SJSA1 (cell line): ENCODE results near the gene RAPGEF4. TPM values are rescaled to one million over a fixed set of nuclear protein-coding genes. Genes with fewer than 3 reads are reported as not detected.
A peak's percentile ranks its signal among the peaks of the same experiment; 100 is the strongest.

Experiments
- DNase-seq, 2 experiments: peaks; one replicate each; pipeline ENCODE4 v3.0.0-alpha.2; 2015 to 2020; ENCODE audit warnings: low spot score in 2 of 2, low read depth in 1 of 2
- H3K27ac ChIP-seq: fragments of 250-450 bp; sonication (Bioruptor Pico); 2 replicates; pipeline ENCODE4 v1.5.1; 2020; ENCODE audit warnings: mild to moderate bottlenecking, moderate library complexity
- H3K27me3 ChIP-seq: fragments of 250-450 bp; sonication (Bioruptor Pico); replicated peaks from 2 replicates; pipeline ENCODE4 v1.5.1; 2020; ENCODE audit warnings: mild to moderate bottlenecking, moderate library complexity
- H3K36me3 ChIP-seq: fragments of 250-450 bp; sonication (Bioruptor Pico); 2 replicates; pipeline ENCODE4 v1.5.1; 2020; ENCODE audit warnings: mild to moderate bottlenecking
- H3K4me1 ChIP-seq: fragments of 250-450 bp; sonication (Bioruptor Pico); replicated peaks from 2 replicates; pipeline ENCODE4 v1.6.1; 2021; ENCODE audit warnings: mild to moderate bottlenecking
- H3K4me3 ChIP-seq: fragments of 250-450 bp; sonication (Bioruptor Pico); 2 replicates; pipeline ENCODE4 v1.5.1; 2020; ENCODE audit warnings: mild to moderate bottlenecking
- H3K9me3 ChIP-seq: fragments of 250-450 bp; sonication (Bioruptor Pico); replicated peaks from 2 replicates; pipeline ENCODE4 v1.5.1; 2020; ENCODE audit warnings: mild to moderate bottlenecking
- total RNA-seq: library from RNA; depleted of rRNA; stranded (reverse); fragments of >200 nt; shearing (Covaris generic); gene quantifications from 2 replicates; pipeline ENCODE4 v1.2.3, GENCODE V29; 2014

The RAPGEF4 gene
- total RNA-seq, 1 experiment from 2014 or later: 0.47 TPM

DNA sequence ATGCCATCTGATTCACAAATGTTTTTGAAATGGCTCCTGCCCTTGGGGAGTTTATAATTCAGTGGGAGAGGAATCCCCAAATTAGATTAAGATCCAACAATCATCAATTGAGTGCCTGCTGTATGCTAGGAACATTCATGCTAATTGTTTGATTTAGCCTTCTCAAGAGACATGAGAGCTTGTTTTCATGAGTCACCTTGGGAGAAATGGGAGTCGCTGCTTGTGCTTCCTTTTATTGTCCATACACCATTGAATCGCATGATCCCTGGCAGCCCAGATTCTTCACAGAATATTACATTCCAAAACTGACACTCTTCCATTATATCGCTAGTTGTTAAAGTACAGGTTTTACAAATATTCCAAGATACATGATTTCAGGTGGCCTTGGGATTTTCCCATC, 234.0 kb downstream of the RAPGEF4 start:
- no peak for DNase-seq
- Histone ChIP-seq H3K9me3 (no peaks in the 10 kb centered on the region), H3K27ac (no peak overlapping the region), H3K4me3 (no peak overlapping the region), H3K4me1 (peaks cover 22% of the 10 kb centered on the region), H3K36me3 (no peaks in the 10 kb centered on the region), H3K27me3 (no peaks in the 10 kb centered on the region)

DNA sequence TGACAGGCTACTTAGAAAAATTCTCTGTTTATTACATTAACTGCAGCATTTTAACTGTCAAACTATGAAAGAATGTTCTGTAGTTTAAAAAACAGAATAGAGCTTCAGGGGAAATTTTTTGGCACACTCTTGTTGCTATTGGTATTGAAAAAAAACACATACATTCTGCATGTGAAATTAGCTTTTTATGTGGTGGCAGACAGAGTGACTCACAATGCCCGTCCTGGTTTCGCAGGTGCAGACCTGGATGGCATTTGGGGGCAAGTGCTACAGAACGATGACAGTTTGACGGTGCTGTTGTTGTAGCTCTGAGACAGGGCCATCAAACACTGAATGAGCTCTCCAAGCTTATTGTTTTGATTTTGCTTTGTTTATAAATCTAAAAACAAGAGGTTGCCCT, 235.0 kb downstream of the RAPGEF4 start:
- Histone ChIP-seq H3K4me3 (no peak overlapping the region), H3K27ac (no peak overlapping the region), H3K36me3 (no peaks in the 10 kb centered on the region), H3K4me1 (peaks cover 22% of the 10 kb centered on the region), H3K27me3 (no peaks in the 10 kb centered on the region), H3K9me3 (no peaks in the 10 kb centered on the region)
- DNase-seq: no peak

DNA sequence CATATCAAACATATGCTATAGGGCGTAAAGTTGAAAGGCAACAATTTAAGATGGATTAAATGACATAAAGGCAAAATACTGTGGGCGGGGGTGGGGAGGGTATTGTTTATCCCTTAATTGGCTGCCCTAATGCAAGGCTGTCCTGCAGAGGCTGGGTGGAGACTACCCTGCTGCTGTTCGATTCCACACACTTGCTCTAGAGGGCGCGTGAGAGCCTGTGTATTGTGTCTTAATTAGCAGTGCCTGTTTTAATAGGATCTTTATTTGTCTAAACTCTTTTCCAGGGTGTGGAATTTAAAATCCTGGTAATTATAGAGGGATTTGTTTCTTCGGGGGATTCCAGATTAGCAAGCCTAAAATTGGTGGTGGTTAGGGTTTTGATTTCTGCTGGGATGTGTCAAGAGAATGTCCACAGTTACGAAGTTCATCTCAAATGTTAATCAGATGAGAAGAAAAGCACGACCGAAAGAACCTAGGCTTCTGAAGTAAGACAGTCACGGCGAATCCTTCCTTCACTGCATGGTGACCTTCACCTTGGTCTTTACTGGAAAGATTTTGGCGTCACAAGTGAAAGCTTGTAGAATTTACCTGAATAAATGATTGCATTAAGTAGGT, 236.5 kb downstream of the RAPGEF4 start:
- H3K4me3 ChIP-seq: no peak overlapping the region
- H3K36me3 ChIP-seq: no peaks in the 10 kb centered on the region
- peaks cover 22% of the 10 kb centered on the region for H3K4me1 ChIP-seq
- H3K9me3 ChIP-seq: no peaks in the 10 kb centered on the region
- peak in 1 of 2 experiments; percentile 33 for DNase-seq
- H3K27me3 ChIP-seq: no peaks in the 10 kb centered on the region
- no peak overlapping the region for H3K27ac ChIP-seq

DNA sequence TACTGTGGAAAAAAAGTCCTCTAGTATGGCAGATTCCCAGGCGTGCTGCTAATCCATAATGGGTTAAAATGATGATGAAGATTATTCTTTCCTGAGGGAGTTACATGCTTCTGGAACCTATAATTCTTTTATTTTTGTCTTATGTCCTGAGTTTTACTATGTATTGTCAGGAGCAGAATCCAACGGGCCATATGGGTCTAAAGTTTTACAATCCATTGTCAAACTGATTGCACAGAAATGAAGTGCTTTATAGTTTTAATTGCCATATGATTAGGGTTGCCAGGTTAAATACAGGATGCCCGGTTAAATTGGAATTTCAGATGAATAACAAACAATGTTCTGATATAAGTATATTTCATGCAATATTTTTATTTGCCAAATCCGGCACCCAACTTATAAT, 239.1 kb downstream of the RAPGEF4 start:
- H3K36me3 ChIP-seq: no peaks in the 10 kb centered on the region
- no peak overlapping the region for H3K4me3 ChIP-seq
- peaks cover 13% of the 10 kb centered on the region for H3K4me1 ChIP-seq
- DNase-seq: no peak
- no peaks in the 10 kb centered on the region for H3K27me3 ChIP-seq
- no peaks in the 10 kb centered on the region for H3K9me3 ChIP-seq
- H3K27ac ChIP-seq: no peak overlapping the region

DNA sequence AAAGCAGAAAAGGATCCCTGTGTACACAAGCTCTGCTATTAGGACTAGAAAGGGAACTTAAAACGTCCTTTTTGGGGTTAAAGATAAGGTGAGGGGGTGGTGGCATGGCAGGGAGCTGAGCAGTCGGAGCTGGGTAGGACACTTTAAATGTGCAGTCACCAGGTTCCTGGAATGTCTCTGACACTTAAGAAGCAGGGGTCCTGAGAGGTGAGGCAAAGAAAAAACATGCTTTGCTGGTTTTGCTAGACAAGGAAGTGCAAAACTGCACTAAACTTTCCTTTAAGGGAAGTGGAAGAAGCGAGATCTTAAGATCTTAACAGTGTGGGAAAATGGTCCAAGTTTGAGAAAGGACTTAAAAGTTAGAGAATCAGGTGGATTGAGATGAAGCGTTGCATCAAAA, 240.5 kb downstream of the RAPGEF4 start:
- no peak for DNase-seq
- Histone ChIP-seq H3K36me3 (no peaks in the 10 kb centered on the region), H3K27ac (no peak overlapping the region), H3K27me3 (no peaks in the 10 kb centered on the region), H3K9me3 (no peaks in the 10 kb centered on the region), H3K4me1 (peaks cover 7% of the 10 kb centered on the region; the same call in 1 of the 2 replicates), H3K4me3 (no peak overlapping the region)

DNA sequence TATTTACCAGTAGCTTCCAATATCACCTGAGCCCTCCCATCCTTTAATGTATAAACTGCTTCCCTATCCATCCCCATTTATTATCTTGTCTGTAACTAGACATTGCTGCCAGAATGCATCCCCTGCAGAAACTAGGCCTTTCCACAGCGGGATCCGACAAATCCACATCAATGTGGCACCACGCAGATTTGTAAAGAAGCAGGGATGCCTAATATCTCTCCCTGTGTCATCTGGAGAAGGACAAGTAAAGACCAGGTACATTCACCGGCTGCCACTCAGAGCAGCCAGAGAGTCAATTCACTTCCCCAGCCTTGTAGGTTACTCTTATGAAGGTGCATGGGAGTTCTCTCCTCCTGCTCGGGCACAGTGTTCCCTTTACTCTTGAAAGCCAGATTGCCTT, 241.2 kb downstream of the RAPGEF4 start:
- Histone ChIP-seq H3K27ac (no peak overlapping the region), H3K4me3 (no peak overlapping the region), H3K27me3 (no peaks in the 10 kb centered on the region), H3K36me3 (no peaks in the 10 kb centered on the region), H3K4me1 (peaks cover 7% of the 10 kb centered on the region; the same call in 1 of the 2 replicates), H3K9me3 (no peaks in the 10 kb centered on the region)
- no peak for DNase-seq

DNA sequence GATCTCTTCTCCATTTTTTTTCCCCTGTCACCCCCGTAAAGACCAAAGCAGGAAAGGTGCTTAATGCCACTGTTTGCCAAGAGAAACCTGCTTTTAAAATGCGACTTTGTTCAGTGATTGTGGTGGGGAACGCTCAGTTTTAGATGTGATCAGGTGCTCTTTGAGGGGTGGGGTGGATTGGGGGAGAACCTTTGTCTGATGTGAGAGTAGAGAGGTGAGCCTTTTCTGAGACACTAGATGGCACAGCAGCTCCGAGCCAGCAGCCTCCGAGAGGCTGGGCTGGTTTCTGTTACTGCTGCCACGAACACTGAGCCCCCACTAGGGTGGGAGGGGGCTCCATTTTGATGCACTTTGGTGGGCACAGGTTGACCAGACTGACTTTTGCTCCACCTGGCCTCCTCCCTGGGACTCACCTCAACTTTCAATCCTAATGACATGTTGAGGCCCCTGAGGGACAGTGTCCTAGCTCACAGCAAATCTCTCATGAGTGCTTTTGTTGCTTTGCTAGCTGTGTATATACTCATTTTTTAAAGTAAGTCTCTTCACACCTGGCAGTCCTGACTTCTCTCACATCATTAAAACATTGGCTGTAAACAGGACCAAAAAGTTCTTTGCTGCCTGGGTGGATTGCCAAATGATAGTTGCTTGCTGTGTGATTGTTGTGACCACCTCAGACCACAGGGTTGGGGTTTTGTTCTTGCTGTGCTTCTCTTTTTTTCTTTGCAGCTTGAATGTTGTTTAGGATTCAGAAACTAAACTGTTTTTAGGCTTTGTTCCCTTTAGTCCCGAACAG, 241.8 kb downstream of the RAPGEF4 start:
- DNase-seq: no peak
- Histone ChIP-seq H3K9me3 (no peaks in the 10 kb centered on the region), H3K27me3 (no peaks in the 10 kb centered on the region), H3K36me3 (no peaks in the 10 kb centered on the region), H3K27ac (no peak overlapping the region), H3K4me1 (peaks cover 7% of the 10 kb centered on the region; the same call in 1 of the 2 replicates), H3K4me3 (no peak overlapping the region)

DNA sequence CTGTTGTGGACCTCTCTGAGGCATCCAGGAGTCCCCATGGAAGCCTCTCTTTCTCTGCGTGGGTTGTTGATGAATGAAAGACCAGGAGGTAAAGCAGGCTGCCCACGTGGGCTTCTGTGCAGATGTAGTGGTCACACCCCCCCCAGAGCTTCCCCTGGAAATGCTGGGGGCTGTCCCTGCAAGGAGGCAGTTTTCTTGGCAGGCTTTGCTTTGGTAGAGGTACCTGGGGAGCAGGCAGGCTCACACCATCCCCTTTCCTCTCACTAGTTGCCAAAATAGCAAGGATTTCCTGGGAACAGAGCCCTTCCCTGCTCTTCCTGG, 242.4 kb downstream of the RAPGEF4 start:
- H3K36me3 ChIP-seq: no peaks in the 10 kb centered on the region

DNA sequence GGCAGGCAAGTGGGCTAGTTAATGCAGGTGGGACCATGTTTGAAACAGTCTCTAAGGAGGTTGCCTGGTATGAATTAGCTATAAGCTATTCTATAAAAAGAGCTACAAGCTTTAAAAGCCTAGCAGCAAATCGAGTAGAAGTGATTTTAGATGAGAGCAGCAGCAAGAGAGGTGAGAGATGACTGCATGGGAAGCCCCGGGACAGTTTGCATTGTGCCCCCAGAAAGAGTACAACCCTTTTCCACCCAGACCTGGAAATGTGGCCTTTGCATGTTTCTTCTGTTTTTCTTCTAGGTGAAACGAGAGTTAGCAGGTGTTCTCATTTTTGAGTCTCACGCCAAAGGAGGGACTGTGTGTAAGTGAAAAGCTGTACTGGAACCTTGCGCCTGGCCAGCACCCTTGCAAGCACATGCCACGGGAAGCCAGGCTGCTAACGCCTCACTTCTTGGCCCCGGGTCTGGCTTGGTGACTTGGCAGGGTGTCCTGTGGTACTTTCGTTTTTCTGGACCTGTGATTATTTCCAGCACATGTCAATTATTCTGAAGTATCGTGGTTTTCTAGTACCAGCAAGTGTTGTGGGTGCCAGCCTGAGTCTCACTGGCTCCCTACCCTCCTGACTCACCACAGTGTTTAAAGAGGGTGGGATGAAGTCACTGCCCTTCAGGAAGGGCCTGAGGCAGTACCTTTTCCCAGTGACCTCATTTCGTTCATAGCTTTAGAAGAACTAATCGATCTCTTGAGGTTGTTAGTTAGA, 249.7 kb downstream of the RAPGEF4 start:
- peak; percentile 62 to 68 for DNase-seq
- no peak overlapping the region for H3K4me3 ChIP-seq
- H3K27me3 ChIP-seq: no peaks in the 10 kb centered on the region
- H3K27ac ChIP-seq: peak overlapping the region; percentile 3; the same call in 1 of the 2 replicates
- H3K4me1 ChIP-seq: peaks cover 16% of the 10 kb centered on the region
- no peaks in the 10 kb centered on the region for H3K9me3 ChIP-seq
- no peaks in the 10 kb centered on the region for H3K36me3 ChIP-seq

More for the DNA sequence above, 242.4 kb downstream of the RAPGEF4 start:
- Histone ChIP-seq H3K4me3 (no peak overlapping the region), H3K27ac (no peak overlapping the region), H3K27me3 (no peaks in the 10 kb centered on the region), H3K9me3 (no peaks in the 10 kb centered on the region), H3K4me1 (peaks cover 7% of the 10 kb centered on the region; the same call in 1 of the 2 replicates)
- DNase-seq: no peak

DNA sequence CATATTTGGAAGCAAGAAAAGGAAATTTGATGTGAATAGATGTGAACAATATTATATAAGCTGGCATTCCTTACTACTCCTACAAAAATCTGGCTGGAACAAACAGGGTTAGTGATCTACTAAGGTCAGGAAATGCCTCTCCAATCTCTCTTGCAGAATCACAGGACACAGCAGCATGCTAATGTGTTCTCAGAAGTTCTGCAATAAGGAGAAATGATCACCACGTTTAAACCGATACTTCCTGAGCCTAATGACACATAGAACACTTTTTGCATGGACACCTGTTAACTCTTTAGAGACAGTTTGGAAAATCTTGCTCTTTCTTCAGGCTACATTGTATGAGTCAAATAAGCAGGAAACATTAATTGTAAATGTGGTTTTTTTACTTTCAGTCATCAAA, 250.4 kb downstream of the RAPGEF4 start:
- Histone ChIP-seq H3K4me1 (peaks cover 24% of the 10 kb centered on the region), H3K4me3 (no peak overlapping the region), H3K36me3 (no peaks in the 10 kb centered on the region), H3K27ac (no peak overlapping the region), H3K27me3 (no peaks in the 10 kb centered on the region), H3K9me3 (no peaks in the 10 kb centered on the region)
- DNase-seq: no peak

DNA sequence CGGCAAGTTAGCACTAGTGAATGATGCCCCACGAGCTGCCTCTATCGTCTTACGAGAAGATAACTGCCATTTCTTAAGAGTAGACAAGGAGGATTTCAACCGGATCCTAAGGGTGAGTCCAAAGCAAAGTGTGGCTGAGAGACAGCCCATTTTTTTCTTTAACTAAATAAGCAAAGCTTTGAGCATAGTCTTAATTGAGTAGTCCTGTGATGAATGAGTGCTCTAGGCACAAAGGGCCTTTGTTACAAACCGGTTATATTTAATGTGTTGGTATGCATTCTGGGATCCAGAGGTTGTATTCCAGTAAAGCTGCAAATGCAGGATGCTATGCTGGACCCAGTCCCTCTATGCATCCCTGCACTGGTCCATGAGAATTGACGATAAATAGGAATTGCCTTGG, 253.1 kb downstream of the RAPGEF4 start:
- DNase-seq: no peak
- no peak overlapping the region for H3K4me3 ChIP-seq
- no peaks in the 10 kb centered on the region for H3K36me3 ChIP-seq
- no peak overlapping the region for H3K27ac ChIP-seq
- peaks cover 42% of the 10 kb centered on the region for H3K4me1 ChIP-seq
- H3K27me3 ChIP-seq: no peaks in the 10 kb centered on the region
- H3K9me3 ChIP-seq: no peaks in the 10 kb centered on the region

DNA sequence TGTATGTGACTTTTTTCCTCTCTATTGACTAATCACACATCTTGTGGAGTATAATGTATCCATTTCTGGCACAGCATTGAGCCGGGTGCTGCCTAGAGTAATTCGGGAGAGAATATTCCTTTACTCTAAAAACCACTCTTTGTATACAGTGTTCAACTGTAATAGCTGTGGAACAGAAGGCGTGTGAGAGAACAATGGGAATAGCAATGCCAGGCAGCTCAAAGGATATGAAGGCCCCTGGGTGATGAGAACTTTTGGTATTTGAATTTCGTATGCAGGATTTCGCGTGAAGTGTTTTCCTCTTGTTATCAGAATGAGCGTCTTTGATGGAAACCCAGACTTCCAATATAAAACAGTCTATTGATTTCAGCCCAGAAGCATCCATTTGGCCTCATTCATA, 255.4 kb downstream of the RAPGEF4 start:
- Histone ChIP-seq H3K4me1 (peaks cover 51% of the 10 kb centered on the region), H3K27me3 (no peaks in the 10 kb centered on the region), H3K4me3 (no peak overlapping the region), H3K9me3 (no peaks in the 10 kb centered on the region), H3K36me3 (no peaks in the 10 kb centered on the region), H3K27ac (peak overlapping the region; percentile 59)
- peak in 1 of 2 experiments; percentile 64 for DNase-seq

DNA sequence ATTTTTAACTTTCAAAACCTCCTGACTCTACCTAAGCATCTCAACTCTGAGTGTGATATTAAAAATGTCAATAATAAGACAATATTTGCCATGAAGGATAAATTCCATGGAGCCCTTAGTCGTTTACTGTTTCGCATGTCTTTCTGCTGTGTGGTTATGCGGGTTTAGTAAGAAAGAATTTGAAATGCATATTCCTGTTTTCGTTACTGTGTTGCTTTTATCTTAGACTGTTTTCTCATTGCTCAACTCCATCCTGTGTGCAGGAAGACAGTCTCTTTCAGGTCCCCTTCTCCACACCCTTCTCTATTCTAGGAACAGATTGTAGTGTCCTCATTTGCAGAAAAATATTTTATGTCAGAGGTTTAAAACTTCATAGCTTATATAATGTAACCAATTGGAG, 257.5 kb downstream of the RAPGEF4 start:
- H3K27me3 ChIP-seq: no peaks in the 10 kb centered on the region
- no peaks in the 10 kb centered on the region for H3K36me3 ChIP-seq
- no peaks in the 10 kb centered on the region for H3K9me3 ChIP-seq
- peaks cover 65% of the 10 kb centered on the region for H3K4me1 ChIP-seq
- no peak for DNase-seq
- peak overlapping the region; percentile 93 for H3K27ac ChIP-seq
- no peak overlapping the region for H3K4me3 ChIP-seq
